GM12891 (cell line): ENCODE data around the gene CCDC97.

Experiments
- DNase-seq: peaks from one replicate; pipeline ENCODE4 v3.0.0; 2011; ENCODE audit warnings: low spot score; ENCODE audit not compliant: insufficient read length
- FAIRE-seq: peaks from 2 replicates; lab custom pipeline; 2011; peaks lifted over from hg19 to GRCh38; lab: Jason Lieb, UNC
- PAX5 ChIP-seq: IDR thresholded peaks from 2 replicates; pipeline ENCODE4 v1.6.1; 2011; ENCODE audit warnings: low read length, moderate library complexity, mild to moderate bottlenecking; ENCODE audit not compliant: insufficient read depth, severe bottlenecking
- POLR2A ChIP-seq: IDR thresholded peaks from 2 replicates; pipeline ENCODE4 v1.6.1; 2011; ENCODE audit warnings: low read depth, low read length, control low read depth
- POLR2AphosphoS5 ChIP-seq: IDR thresholded peaks from 2 replicates; pipeline ENCODE4 v1.6.1; 2011; ENCODE audit warnings: low read depth, low read length, control low read depth
- POU2F2 ChIP-seq: IDR thresholded peaks from 2 replicates; pipeline ENCODE4 v1.6.1; 2011; ENCODE audit warnings: low read depth, mild to moderate bottlenecking, control low read depth, low read length, moderate library complexity
- SPI1 ChIP-seq: IDR thresholded peaks from 2 replicates; pipeline ENCODE4 v1.6.1; 2011; ENCODE audit warnings: low read depth, low read length, control low read depth
- TAF1 ChIP-seq: IDR thresholded peaks from 2 replicates; pipeline ENCODE4 v1.6.1; 2011; ENCODE audit warnings: low read depth, low read length, control low read depth

CCDC97 gene

GRCh38 chr19:41325640-41325946, 15.6 kb downstream of the CCDC97 start:
- DNase-seq (no peak), FAIRE-seq (no peak)
- TF ChIP-seq POLR2AphosphoS5 (no peak), TAF1 (no peak), POU2F2 (no peak), POLR2A (no peak), SPI1 (no peak), PAX5 (no peak)

DNA sequence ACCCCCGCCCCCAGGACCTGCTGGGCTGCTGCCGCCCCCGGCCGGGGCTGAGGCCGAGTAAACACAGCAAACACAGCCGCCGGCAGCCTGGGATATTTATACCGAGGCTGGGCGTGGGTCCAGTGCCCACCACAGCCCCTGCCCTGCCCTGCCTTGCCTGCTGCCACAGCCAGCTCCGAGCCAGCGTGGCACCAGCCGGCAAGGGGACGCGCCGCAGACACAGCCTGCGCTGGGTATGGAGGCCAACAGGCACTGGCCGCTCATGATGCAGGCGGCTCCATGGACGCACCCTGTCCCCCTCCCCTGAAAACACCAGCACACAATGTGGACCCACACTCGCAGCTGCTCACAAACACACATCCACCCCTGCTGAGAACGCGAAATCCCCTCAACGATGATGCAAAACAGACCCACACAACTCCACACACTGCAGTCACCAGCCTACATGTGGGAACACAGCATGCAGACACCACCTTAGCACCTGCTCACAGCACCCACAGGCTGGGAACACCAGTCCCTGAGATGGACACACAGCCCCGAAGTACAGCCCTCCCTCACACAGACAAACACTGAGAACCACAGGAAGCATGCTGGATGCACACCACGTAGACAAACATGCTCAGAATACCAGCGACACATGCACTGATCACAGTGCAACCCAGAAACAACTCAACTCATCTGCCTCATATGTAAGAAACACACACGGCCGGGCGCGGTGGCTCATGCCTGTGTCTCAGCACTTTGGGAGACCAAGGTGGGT, 16.2 kb downstream of the CCDC97 start:
- TF ChIP-seq POLR2AphosphoS5 (peak; percentile 54), POLR2A (peak; percentile 76), POU2F2 (peak; percentile 25; the same call in 1 of the 2 replicates), TAF1 (no peak), PAX5 (peak; percentile 83), SPI1 (no peak)
- peak; percentile 98 for FAIRE-seq
- peak; percentile 66 for DNase-seq

GRCh38 chr19:41327076-41327575, 17.2 kb downstream of the CCDC97 start:
- DNase-seq (no peak), FAIRE-seq (no peak)
- 0 out of 2 replicates have a peak, but pooled peaks have one; percentile 50 for TF ChIP-seq POLR2A
- TF ChIP-seq TAF1: no peak
- TF ChIP-seq POLR2AphosphoS5: no peak
- TF ChIP-seq POU2F2: 0 out of 2 replicates have a peak, but pooled peaks have one; percentile 33
- no peak for TF ChIP-seq PAX5
- TF ChIP-seq SPI1: no peak

- peak; percentile 98 for FAIRE-seq
- peak; percentile 84 for DNase-seq
- TF ChIP-seq TAF1: 0 out of 2 replicates have a peak, but pooled peaks have one; percentile 20
- peak; percentile 52 for TF ChIP-seq SPI1
- TF ChIP-seq POLR2A: no peak
- peak; percentile 30 for TF ChIP-seq PAX5
- TF ChIP-seq POU2F2: no peak
- TF ChIP-seq POLR2AphosphoS5: peak; percentile 86
Measured at GRCh38 chr19:41327576-41328156, 17.7 kb downstream of the CCDC97 start.

- FAIRE-seq (no peak), DNase-seq (no peak)
- TF ChIP-seq PAX5: no peak
- TF ChIP-seq POLR2AphosphoS5: no peak
- no peak for TF ChIP-seq POLR2A
- TF ChIP-seq POU2F2: no peak
- no peak for TF ChIP-seq TAF1
- TF ChIP-seq SPI1: no peak
Measured at GRCh38 chr19:41328157-41328841, 18.3 kb downstream of the CCDC97 start.

DNA sequence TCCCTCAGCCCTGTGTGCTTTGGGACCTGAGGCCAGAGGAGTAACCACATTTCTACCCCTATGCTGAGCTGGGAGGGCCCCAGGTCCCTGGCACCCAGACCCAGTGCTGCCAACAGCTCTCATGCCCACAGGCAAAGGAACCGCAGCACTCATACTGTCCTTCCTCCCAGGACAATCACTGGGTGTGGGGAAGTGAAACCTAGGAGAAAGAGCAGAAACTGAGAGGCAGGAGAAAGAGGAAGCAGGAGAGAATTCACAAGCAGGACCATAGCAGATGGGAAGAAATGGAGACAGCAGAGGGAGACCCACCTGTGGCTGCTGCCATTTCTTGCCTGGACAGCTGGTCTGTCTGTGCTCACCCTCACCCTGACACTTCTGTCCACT, 18.9 kb downstream of the CCDC97 start:
- FAIRE-seq (peak; percentile 33), DNase-seq (no peak)
- TF ChIP-seq PAX5 (no peak), POLR2AphosphoS5 (no peak), POU2F2 (no peak), SPI1 (peak; percentile 91), TAF1 (no peak)

- no peak for DNase-seq
- no peak for TF ChIP-seq POU2F2
- TF ChIP-seq POLR2AphosphoS5: no peak
- no peak for TF ChIP-seq TAF1
- TF ChIP-seq POLR2A: no peak
- TF ChIP-seq SPI1: no peak
- FAIRE-seq: no peak
Measured at GRCh38 chr19:41330481-41330880, 20.5 kb downstream of the CCDC97 start.

GRCh38 chr19:41330946-41331678, 21.1 kb downstream of the CCDC97 start:
- no peak for TF ChIP-seq PAX5
- no peak for TF ChIP-seq TAF1
- TF ChIP-seq POU2F2: no peak
- TF ChIP-seq SPI1: no peak
- no peak for TF ChIP-seq POLR2AphosphoS5
- no peak for TF ChIP-seq POLR2A
- FAIRE-seq (no peak), DNase-seq (no peak)

- FAIRE-seq (no peak), DNase-seq (no peak)
- TF ChIP-seq TAF1 (no peak), POU2F2 (no peak), SPI1 (no peak), PAX5 (no peak), POLR2AphosphoS5 (no peak), POLR2A (no peak)
Measured at GRCh38 chr19:41332000-41332399, 22.0 kb downstream of the CCDC97 start.
